ENCODE measurements around the gene ANKMY1. TPM values are rescaled to one million over a fixed set of nuclear protein-coding genes. Genes with fewer than 3 reads are reported as not detected.

ANKMY1 gene
- total RNA-seq, 2 experiments from 2014 or later: 25.7 to 26.2 TPM

DNA sequence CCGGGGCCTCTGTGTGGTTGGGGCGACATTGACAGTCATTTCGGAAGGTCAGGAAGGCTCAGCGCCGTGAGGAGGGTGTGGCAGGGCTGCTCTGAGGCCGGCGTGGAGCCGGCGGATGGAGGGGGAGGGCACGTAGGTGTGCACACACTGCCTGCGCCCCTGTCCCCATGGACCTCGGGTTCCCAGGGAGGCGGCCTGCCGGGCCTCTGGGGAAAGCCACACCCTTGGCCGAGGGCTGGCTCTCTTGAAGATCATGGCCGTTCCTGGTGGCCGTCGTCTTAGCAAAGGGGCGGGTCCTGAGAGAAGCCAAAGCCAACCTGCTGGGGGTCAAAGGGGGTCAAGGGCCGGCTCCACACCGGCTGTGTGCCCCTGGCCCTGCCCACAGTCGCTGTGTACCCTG, 110.5 kb downstream of the ANKMY1 start:
- no peak overlapping the region for H3K27ac Mint-ChIP-seq
- ChIA-PET POLR2A (no interaction called here), CTCF (no interaction called here)
- DNase-seq (no peak), ATAC-seq (ENCODE audit: poor library complexity) (no peak)
- H3K36me3 Mint-ChIP-seq (ENCODE audit: low read depth): no peaks in the 10 kb centered on the region
- peaks cover 34% of the 10 kb centered on the region for H3K27me3 Mint-ChIP-seq
- peaks cover 6% of the 10 kb centered on the region for H3K4me1 ChIP-seq (ENCODE audit: insufficient read depth, low read length)
- intact Hi-C loops (cut with DNase I, micrococcal nuclease): no loop called here
- H3K9me3 Mint-ChIP-seq: no peaks in the 10 kb centered on the region
- H3K9me3 ChIP-seq (ENCODE audit: control insufficient read depth in 1 of 2, insufficient read depth in 1 of 2, low read length in 2 of 2): peaks cover 0 to 9% of the 10 kb centered on the region in 2 experiments
- peaks cover 25 to 27% of the 10 kb centered on the region in 2 experiments for H3K27me3 ChIP-seq (ENCODE audit: control insufficient read depth in 1 of 2, insufficient read depth in 2 of 2, low read length in 2 of 2)
- H3K36me3 ChIP-seq (ENCODE audit: insufficient read depth, low read length): no peaks in the 10 kb centered on the region
- H3K27ac ChIP-seq (ENCODE audit: low read depth in 1 of 2, low read length in 2 of 2): no peak overlapping the region
- H3K4me3 ChIP-seq (ENCODE audit: low read length): no peak overlapping the region
- peaks cover 5% of the 10 kb centered on the region for H3K4me1 Mint-ChIP-seq (ENCODE audit: low read depth)
- no peak overlapping the region for H3K4me3 Mint-ChIP-seq
- TF ChIP-seq, protein P1, sequence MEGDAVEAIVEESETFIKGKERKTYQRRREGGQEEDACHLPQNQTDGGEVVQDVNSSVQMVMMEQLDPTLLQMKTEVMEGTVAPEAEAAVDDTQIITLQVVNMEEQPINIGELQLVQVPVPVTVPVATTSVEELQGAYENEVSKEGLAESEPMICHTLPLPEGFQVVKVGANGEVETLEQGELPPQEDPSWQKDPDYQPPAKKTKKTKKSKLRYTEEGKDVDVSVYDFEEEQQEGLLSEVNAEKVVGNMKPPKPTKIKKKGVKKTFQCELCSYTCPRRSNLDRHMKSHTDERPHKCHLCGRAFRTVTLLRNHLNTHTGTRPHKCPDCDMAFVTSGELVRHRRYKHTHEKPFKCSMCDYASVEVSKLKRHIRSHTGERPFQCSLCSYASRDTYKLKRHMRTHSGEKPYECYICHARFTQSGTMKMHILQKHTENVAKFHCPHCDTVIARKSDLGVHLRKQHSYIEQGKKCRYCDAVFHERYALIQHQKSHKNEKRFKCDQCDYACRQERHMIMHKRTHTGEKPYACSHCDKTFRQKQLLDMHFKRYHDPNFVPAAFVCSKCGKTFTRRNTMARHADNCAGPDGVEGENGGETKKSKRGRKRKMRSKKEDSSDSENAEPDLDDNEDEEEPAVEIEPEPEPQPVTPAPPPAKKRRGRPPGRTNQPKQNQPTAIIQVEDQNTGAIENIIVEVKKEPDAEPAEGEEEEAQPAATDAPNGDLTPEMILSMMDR (IDR thresholded peaks at IDR 0.05): no peak

DNA sequence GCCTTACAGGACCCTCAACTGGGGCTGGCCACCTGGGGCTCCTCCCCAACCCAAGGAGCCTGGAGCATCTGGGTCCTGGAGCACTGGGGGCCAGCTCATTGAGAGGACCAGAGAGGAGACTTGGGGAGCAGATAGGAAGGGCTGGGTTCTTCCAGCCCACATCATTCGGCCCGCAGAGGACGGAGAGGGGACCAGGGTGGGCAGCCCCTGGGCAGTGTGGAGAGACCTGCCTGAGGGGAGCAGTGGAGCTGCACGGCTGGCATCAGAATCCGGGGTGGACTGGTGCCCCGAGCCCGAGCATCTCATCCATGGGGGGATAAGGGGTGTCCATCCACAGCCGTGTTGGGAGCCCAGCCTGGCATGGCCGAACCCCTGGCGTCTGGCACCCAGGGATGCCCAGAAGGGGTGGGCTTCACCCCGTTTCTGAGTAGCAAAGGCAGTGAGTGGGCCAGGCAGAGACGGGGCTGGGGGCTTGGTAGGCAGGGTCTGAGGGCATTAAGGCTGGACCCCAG, 111.1 kb downstream of the ANKMY1 start:
- peaks cover 19 to 21% of the 10 kb centered on the region in 2 experiments for H3K27me3 ChIP-seq (ENCODE audit: control insufficient read depth in 1 of 2, insufficient read depth in 2 of 2, low read length in 2 of 2)
- H3K4me1 ChIP-seq (ENCODE audit: insufficient read depth, low read length): peaks cover under 1% of the 10 kb centered on the region
- ATAC-seq (ENCODE audit: poor library complexity) (no peak), DNase-seq (no peak)
- intact Hi-C loops (cut with DNase I, micrococcal nuclease): no loop called here
- H3K9me3 ChIP-seq (ENCODE audit: control insufficient read depth in 1 of 2, insufficient read depth in 1 of 2, low read length in 2 of 2): peaks cover 0 to 4% of the 10 kb centered on the region in 2 experiments
- Mint-ChIP-seq H3K27me3 (peaks cover 29% of the 10 kb centered on the region), H3K4me3 (no peak overlapping the region), H3K9me3 (no peaks in the 10 kb centered on the region), H3K4me1 (ENCODE audit: low read depth) (no peaks in the 10 kb centered on the region), H3K36me3 (ENCODE audit: low read depth) (no peaks in the 10 kb centered on the region), H3K27ac (no peak overlapping the region)
- H3K4me3 ChIP-seq (ENCODE audit: low read length): no peak overlapping the region
- POLR2A ChIA-PET: no interaction called here
- CTCF ChIA-PET: no interaction called here
- TF ChIP-seq, protein P1 (IDR thresholded peaks at IDR 0.05): no peak
- no peak overlapping the region for H3K27ac ChIP-seq (ENCODE audit: low read depth in 1 of 2, low read length in 2 of 2)
- H3K36me3 ChIP-seq (ENCODE audit: insufficient read depth, low read length): no peaks in the 10 kb centered on the region

DNA sequence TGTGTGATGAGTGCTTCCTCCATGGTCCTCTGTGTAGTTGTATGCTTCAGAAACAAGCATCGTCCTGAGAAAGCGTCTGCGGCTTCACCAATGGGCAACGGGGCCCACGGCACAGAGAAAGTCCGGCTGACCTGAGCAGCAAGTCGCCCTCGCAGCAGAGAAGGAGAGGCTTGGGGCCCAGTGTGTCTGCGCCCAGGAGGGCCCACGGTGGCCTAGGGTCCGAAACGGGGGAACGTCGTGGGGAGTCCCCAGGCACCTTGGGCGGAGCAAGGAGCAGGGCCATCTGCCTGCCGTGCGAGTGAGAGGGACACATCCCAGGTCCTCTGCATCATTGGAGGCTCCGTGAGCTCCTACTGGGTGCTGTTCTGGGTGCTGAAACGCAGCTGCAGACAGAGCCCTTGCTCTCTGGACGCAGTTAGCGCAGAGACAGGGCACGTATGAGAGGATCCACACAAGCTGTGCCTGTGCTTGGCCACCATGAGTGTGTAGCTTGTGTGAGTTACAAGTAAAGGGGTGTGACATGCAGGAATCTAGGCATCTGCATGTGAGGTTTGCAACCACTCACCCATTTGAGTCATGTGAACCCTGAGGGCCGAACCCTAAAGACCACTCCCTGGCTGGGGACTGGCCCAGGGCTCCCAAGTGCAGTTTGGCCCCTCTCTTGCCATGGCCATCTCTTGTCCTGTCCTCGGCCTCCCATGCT, 111.7 kb downstream of the ANKMY1 start:
- Mint-ChIP-seq H3K27ac (no peak overlapping the region), H3K4me3 (no peak overlapping the region), H3K36me3 (ENCODE audit: low read depth) (no peaks in the 10 kb centered on the region), H3K9me3 (no peaks in the 10 kb centered on the region), H3K27me3 (peaks cover 23% of the 10 kb centered on the region), H3K4me1 (ENCODE audit: low read depth) (no peaks in the 10 kb centered on the region)
- ATAC-seq (ENCODE audit: poor library complexity): no peak
- H3K27me3 ChIP-seq (ENCODE audit: control insufficient read depth in 1 of 2, insufficient read depth in 2 of 2, low read length in 2 of 2): peaks cover 13 to 15% of the 10 kb centered on the region in 2 experiments
- H3K9me3 ChIP-seq (ENCODE audit: control insufficient read depth in 1 of 2, insufficient read depth in 1 of 2, low read length in 2 of 2): peaks cover 0 to 3% of the 10 kb centered on the region in 2 experiments
- no peaks in the 10 kb centered on the region for H3K36me3 ChIP-seq (ENCODE audit: insufficient read depth, low read length)
- H3K4me3 ChIP-seq (ENCODE audit: low read length): no peak overlapping the region
- H3K4me1 ChIP-seq (ENCODE audit: insufficient read depth, low read length): no peaks in the 10 kb centered on the region
- intact Hi-C loops (cut with DNase I, micrococcal nuclease): no loop called here
- POLR2A ChIA-PET: interaction anchor here (0.6 kb wide), 1 partner anchor 821 kb away, joined by 3 read pairs; no protein-coding TSS in a partner anchor
- no peak for DNase-seq
- H3K27ac ChIP-seq (ENCODE audit: low read depth in 1 of 2, low read length in 2 of 2): no peak overlapping the region
- TF ChIP-seq, protein P1 (IDR thresholded peaks at IDR 0.05): no peak
- CTCF ChIA-PET: no interaction called here
